ENCODE measurements around the gene NXF3.

- TF ChIP-seq POLR2A (IDR thresholded peaks at IDR 0.05; ENCODE audit: low read length) (no peak), GATA1 (IDR thresholded peaks at IDR 0.05; ENCODE audit: low read depth, low read length) (no peak)
Observed at GRCh38 chrX:103081051-103081450, 11.9 kb downstream of the NXF3 start.

All from erythroblast (primary cell).